Stimulated activated CD4-positive, alpha-beta T cell treated with anti-CD3 and anti-CD28 coated beads, Interleukin-2, amount 100 ng/mL, for 24 hours (primary cell): ENCODE results near the gene WDR7.

ENCODE experiments used
- DNase-seq, 2 donors: peaks; one replicate each; pipeline ENCODE4 v3.0.0-alpha.2; 2020

WDR7 gene

DNA sequence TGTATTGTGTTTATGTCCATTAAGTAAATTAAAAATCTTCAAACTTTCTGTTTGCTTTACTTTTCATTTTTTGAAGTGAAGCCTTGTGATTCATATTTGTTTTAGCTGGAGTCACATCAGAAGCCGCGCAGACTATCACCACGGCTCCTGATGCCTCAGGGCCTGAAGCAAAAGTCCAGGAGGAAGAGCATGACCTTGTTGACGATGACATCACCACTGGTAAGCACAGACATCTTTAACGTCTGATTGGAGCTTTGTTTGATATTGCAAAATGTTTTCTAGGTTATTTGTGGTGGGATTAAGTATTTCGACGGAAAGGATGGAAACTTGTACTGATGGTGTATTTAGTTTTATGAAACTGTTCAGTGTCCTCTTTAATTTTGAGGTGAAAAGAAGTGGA is 164.8 kb downstream of the WDR7 start:
- DNase-seq = no peak

DNA sequence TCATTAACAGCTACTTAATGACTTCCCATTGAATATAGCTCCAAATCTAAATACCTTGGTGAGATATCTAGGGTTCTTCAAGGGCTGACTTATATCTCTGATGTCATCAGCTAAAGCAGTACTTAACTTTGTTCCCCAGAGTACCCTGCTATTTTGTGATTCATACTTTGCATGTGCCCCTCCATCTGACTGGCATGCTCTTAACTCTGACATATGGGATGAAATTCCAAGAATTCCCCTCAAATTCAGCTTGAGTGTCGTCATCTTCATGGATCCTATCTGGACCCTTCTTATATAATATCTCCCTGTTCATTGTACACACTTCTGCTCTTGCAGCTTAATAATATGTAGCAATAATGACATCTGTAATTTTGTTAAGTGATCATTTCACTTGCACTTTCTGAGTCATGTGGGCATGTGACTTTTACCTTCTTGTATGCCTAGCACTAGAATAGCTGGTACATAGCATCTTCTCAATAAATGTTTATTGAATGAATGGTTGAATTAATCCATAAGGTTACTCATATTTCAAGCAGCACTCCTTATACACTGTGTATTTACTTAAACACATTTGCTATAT is 172.9 kb downstream of the WDR7 start:
- no peak for DNase-seq

DNA sequence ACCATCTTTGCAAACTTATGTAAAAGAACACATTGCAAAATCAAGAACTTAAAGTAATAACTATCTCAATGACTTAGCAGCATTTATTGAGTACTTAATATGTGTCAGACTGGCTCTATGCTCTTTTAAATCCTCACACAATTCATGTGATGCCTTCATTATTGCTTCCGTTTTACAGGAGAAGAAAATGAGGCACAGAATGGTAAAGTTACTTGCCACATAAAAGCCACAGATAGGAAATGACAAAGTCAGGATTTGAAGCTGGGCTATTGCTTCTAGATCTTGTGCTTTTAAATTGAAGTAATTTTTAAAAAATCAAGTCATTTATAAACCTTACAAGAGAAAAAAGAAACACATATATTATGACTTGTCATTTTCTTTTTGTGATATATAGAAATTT is 174.2 kb downstream of the WDR7 start:
- DNase-seq = no peak

DNA sequence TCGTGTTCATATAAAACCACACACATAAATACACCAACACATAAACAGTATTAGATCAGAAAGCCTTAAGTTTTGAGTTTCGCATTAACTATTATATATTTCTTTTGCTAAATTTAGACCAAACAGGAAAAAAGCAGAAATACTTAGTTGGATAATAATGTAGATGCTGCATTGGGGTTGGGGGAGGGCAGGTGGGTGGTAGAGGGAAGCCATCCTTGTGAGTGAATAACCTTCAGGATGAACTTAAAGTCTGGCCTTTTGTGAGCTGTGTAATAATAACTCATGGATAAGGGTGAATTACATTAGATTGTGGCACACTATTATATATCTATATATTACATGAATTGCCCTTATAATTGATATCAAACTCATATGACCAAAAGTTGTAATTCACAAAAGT is 174.7 kb downstream of the WDR7 start:
- no peak for DNase-seq

DNA sequence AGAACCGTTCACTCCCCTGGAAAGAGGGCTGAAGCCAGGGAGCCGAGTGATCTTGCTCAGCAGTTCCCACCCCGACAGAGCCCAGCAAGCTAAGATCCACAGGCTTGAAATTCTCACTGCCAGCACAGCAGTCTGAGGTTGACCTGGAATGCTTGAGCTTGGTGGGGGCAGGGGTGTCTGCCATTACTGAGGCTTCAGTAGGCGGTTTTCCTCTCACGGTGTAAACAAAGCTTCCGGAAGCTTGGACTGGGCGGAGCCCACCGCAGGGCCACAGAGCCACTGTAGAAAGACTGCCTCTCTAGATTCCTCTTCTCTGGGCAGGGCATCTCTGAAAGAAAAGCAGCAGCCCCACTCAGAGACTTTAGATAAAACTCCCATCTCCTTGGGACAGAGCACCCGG is 180.8 kb downstream of the WDR7 start:
- no peak for DNase-seq

DNA sequence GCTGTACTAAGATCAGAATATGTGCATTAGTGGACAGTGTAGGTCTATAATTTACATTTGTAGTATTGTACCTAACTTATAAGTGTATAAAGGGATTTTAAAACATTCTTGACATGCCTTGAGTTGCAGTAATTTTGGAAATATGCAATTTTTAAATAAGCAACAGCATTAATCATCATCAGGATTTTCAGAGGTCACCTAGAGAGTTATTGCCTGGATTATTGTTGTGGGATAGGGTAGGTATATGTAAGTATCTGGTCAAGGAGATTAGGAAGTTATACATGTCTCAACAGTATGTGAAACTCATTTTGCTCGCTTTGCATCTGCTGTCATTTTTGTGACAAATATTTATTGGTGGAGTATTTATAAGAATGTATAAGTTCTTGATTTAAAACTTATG is 184.2 kb downstream of the WDR7 start:
- DNase-seq = no peak

DNA sequence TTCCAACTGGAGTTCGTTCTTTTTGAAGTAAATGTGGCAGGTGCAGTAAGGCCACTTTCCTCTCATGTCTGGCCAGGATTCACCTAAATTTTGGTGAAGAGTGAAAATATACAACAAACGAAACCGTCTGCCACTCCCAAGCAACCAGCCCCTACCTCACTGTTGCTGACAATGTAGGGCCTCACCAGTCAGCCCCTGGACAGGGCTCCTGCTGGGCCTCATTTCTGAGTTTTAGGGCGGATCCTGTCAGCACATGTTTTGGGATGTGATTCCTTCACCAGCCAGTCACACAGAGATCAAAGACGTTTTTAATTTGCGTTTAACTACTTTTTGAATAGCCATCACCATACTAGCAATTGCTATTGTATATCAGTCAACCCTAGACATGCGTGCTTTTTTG is 185.0 kb downstream of the WDR7 start:
- no peak for DNase-seq

DNA sequence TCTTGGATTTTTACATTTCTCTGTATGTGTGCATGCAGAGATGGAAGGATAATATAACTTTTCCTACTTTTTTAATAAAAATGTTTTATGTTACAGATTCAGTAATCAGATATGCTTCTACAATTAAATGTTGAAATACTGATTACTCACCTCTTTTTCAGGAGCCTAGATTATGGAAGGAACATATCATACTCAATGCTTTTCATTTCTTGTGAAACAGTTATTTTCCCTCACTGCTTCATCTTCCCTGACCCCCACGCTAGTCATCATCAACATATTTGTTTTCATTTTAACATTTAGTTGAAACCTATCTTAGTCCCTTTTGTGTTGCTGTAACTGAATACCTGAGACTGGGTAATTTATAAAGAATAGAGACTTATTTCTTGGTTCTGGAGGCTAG is 190.7 kb downstream of the WDR7 start:
- DNase-seq = no peak

DNA sequence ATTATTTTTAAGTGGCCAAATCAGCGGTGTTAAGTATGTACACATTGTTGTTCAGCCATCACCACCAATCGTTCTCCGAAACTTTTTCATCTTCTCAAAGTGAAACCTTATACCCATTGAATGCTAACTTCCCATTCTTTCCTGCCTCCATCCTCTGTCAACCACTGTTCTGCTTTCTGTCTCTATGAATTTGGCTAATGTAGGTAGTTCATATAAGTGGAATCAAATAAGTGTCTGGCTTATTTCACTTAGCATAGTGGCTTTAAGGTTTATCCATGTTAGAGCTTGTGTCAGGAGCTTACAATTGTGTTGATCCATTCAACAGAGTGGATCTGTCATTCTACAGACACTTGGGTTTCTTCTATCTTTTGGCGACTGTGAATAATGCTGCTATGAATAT is 192.1 kb downstream of the WDR7 start:
- no peak for DNase-seq

DNA sequence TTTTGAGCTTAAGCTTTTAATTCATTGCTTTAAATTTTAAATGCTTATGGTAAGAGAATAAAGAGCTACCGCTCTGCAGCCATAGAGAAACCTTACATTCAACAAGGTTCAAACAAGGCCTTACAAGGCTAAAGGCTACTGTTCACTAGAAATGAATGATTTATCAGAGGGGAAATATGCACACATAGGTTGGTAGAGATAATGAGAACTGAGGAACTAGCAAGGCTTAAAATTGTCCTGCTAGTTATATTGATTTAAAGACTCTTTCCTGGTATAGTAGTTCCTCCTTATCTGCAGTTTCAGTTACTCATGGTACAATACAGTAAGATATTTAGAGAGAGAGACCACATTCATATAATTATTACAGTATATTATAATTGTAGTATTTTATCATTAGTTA is 193.4 kb downstream of the WDR7 start:
- no peak for DNase-seq

DNA sequence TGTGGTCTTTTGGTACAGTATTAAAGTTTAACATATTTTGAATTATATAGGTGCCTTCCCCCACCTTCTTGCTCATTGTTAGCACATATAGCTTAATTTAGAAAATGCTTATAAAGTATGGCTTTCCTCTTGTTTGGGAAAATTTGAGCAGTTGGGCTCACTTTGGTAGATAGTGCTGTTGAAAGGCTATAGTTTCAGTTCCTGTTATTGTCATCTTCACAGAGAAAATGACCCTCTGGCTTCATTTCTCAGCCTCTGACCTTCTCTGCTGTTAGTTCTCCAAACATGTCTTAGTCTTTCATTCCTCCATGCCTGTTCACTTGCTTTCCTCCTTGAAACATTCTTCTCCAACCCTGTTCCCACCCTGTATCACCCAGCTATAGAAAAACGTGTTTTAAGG is 200.6 kb downstream of the WDR7 start:
- DNase-seq = no peak

DNA sequence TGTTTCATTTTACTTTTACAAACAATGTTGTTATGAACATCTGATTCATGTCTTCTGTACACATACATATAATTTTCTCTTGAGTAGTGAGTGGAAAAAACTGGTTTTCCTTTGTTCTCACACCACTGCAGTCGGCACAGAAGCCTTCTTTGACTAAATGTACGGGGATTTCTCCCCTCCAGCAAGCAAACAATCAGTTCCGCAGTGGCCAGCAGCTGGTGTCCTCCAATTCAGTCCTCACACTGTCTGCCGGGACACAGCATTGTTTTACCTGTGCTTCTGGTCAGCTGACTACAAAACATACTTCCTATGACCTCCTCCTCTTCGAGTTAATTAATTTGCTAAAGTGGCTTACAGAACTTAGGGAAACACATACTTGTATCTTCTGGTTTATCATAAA is 202.8 kb downstream of the WDR7 start:
- DNase-seq = no peak

DNA sequence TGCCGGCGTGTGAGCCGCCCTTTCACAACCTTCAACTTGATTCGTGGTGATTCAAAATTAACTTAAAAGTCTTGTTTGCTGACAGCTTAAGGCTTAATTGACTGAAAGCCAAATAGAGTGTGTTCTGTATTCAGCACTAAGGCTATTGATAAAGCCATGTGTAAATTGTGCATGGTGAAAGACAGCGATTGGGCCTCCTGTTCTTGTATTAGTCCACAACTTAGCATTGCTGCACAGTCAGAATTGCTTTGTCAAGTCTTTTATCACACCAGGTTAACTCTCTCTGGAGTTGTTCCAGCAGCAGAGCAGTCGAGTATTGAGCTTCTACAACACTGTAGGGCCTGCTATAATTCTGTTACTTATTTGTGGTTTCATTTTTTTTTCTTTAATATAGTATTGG is 210.1 kb downstream of the WDR7 start:
- DNase-seq = no peak

DNA sequence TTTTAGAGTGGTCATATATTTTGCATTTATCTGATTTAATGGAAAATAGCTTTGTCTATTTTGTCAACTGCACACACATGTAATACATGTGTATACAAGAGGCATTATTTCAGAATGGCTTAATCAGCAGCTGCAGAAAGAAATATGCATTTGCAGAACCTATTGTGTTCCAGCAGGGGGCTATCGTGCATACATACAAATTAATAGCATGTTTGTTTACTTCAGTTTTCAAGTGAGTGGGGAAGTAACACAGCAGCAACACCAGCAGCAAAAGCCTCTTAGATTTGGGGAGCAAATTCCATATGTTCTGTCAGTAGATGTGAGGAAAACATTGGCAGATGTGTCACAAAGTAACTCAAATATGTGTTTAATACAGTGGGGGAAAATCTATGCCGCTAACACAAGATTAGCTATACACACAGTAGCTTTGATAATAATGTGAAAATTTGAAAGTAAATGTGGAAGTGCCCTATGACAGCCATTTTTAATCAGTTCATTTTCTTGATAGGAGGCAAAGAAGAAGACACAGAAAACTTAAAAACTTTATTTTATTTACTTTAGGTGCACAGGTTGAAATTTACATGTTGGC is 218.1 kb downstream of the WDR7 start:
- no peak for DNase-seq

DNA sequence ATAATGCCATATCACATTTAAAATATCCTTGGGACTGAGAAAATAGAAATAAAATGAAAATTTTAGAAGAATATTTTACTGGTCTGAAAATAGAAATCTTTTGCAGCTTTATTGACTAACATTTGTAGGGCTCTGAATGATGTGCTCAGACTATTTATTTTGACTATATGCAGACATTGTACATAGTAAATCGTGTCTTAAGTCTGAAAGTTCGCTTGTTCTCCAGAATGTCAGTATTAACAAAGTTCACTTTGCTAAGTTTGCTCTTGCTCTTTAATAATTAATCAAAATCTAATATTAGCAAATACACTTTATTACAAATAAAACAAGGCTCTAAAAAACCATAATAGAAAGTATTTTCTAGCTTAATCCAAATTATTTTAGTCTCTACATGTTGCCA is 219.8 kb downstream of the WDR7 start:
- no peak for DNase-seq

DNA sequence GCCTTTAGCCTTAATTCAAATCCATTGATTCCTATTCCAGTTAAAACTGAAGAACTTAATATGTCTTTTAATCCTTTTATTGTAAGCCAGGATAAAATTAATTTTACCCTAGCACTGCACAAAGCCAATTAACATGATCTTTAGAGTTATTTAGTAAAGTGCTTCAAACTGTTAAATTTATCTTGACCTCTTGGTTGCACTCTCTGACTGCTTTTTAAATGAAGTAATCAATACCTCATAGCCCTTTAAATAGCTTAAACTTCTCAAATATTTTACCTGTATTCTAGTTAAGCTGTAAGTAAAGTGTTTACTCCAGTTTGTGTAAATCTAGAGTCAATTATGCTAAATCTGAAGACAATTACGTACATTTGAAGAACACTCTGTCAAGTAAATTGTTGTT is 221.0 kb downstream of the WDR7 start:
- DNase-seq = no peak

DNA sequence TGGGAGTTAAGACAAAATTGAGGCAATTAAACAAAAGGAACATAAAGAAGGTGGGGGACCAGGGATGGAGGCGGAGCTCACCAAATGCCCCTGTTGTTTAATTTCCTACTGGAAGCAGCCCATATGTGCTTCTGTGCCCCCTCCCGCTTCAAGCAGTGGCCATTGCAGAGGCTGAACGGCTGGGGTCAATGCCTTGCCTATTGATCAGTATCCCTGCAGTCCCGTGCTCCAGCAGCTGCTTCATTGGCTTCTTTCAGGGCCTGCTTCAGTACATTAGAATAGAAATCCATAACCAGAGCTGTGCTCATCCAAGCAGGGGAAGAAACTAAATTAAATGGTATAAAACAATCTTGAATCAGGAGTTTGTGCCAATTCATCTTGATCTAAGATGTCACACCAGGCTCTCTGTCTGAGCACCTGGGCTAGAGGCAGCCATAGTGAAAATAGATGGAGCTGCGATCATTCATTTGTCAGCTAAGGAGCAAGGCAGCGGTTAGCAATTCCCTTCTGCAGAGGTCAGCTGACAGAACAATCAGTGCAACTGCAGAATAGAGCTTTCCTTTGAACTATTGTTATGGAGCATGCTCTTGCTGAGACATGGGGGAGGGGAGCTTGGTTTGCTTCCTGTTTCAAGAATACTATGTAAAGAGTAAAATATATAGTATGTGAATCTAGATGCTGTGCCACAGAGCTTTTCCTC is 222.4 kb downstream of the WDR7 start:
- no peak for DNase-seq

DNA sequence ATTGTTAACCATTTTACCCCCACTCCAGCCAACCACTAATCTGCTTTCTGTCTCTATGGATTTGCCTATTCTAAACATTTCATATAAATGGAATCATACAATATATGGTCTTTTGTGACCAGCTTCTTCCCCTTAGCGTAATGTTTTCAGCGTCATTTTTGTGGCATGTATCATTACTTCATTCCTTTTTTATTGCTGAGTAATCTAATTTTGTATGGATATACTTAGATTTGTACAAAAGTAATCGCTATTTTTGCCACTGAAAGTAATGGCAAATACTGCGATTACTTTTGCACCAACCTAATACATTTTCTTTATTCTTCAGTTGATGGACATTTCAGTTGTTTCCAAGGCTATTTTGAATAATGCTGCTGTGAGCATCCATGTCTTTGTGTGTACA is 227.6 kb downstream of the WDR7 start:
- no peak for DNase-seq

DNA sequence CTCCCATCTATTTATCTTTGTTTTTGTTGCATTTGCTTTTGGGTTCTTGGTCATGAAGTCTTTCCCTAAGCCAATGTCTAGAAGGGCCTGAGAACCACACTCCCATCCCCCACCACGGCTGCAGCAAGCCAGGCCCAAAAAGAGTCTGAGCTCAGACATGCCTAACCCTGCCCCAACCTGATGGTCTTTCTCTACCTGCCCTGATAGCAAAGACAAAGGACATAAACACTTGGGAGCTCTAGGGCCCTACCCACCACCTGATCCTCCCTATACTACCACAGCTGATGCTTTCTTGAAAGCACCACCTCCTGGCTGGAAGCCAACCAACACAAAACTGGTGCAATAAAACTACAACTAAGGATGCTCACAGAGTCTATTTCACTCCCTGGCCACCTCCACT is 233.4 kb downstream of the WDR7 start:
- DNase-seq = no peak

DNA sequence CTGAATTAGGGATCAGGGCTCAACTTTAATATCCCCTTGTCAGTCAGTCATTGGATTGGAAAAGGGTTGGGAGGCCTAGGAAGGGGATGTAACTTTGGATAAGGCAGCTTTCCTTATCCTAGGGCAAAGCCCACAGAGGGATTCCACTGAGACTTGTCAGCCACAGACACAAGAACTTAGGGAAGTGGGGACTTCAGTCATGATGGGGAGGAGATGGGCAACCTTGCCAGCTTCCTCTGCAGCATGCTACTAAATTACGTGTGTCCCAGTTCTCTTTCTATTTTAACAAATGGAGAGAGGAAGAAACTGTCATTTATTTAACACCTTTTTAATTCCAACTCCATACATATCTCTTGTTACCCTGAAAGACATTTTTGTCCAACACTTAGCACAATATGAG is 237.8 kb downstream of the WDR7 start:
- no peak for DNase-seq

DNA sequence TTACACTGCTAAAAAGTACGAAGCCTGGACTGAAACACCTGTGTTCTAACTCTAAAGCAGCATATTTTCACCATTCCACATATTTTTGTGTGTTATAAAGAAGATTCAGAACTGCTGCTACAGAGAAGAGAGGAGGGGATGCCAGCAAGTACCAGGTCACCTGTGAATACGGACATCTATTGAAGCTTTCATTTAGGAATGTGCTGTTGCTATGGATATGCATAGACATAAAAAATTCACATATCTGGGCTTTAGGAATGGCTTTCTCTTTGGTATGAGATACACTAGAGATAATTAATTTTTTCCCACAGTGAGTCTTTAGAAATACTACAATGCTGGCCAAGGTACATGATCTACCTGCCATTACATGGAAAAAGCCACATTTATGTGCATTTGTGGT is 238.5 kb downstream of the WDR7 start:
- no peak for DNase-seq

DNA sequence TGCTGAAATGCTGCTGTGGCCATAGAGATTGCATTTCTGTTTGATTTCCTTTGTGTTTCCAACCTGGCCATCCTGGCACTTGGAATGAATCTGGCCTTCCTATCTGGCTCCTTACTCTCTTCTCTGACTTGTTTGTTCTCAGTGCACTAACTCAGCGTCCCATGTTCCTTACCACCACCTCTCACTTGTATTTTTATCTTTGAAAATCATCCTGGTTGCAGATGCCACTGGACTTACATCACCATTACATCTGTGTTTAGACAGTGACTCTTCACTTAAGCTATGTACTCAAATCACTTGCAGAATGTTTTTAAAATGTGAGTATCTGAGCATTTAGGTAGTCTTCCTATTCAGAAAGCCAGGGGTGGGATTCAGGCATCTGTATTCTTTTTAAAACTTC is 239.5 kb downstream of the WDR7 start:
- no peak for DNase-seq

DNA sequence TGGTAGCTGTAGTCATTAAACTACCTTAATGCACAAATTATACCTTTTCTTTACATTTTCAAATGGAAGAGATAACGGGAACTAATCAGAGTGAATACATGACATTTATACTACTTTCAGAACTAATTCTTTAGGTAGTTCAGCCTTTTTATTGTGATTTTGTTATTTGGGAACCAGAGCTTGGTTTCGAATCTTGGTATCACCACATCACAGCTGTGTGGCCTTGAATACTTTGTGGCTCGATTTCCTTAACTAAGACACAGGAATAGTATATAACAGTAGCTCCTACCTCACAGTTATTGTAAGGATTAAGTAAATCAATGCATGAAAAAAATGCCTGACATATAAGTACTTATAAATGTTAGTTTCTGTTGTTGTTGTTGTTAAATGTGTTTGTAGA is 240.0 kb downstream of the WDR7 start:
- DNase-seq = no peak

DNA sequence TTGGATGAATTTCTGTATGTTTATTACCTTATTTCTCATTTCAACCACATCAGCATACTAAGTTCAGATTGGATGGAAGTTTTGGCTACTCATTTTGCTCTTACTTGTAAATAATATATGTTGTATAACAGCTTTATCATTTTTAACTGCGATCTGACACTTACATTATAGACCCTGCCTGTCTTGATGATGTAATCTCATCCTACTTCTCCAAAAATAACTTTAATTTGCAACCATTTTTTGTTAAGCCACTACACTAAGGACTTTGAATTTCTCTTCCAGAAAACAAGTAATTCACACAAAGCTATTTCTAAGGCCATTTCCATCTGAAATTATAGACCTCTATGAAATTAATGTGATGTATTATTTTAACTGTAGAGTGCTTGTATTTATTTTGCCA is 240.7 kb downstream of the WDR7 start:
- DNase-seq = no peak

DNA sequence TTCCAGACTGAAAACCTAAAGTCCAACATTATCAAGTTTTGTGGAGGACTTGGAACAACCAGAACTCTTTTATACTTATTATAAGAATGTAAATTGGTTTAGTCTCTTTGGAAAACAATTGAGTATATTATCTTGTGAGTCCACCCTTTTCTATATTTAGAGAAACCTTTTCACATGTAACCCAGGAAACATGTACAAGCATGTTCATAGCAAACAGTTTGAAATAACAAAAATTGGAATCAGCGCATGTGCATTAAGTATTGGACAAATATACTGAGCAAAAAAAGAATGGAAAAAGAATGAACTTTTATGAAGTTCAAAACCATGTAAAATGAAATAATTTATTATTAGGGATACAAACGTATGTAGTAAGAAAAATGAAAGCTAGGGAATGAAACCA is 246.0 kb downstream of the WDR7 start:
- DNase-seq = no peak
